ENCODE measurements around the gene NTM. TPM values are rescaled to one million over a fixed set of nuclear protein-coding genes. Genes with fewer than 3 reads are reported as not detected.

NTM gene
- total RNA-seq, 4 donors from 2014 or later, result 1.4 to 2.8 (median 1.7) TPM

DNA sequence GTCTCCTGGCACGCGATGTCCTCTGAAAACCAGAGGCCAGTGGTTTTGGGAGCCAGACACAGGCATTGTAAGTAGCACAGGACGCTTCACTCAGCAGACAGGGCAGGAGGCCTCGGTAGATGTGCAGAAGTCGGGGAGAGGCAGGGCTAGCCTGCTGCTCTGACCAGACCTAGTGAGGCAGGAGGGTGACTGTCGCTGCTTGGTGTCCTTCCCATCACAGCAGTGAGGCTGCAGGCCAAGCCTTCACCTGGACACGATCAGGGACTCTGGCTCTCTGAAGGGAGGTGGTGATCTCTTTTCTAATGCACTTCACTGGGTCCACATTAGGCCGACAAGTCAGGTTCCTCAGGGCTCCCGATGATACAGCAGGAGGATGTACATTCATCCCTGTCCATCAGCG is 583.7 kb downstream of the NTM start:
- DNase-seq, result no peak
- no peak overlapping the region for H3K27ac ChIP-seq

DNA sequence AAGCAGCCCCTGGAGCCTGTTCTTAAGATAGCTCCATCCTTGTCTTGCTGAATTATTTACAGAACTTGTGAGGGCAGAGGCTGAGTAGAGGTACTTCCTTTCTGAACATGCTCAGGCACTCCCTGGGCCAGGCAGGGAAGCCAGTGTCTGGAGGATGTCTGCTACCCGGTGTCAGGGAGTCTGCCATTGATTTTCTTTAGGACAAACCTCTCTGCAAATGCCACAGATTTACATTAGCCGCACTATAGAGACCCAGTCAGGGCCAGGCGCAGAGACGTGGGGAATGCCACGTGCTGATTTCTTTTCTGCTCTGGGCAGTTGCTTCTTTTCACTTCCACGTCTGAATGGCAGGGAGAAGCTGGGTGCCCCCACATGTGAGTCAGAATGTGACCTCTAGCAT is 585.5 kb downstream of the NTM start:
- Histone ChIP-seq H3K27ac (no peak overlapping the region), H3K4me3 (no peak overlapping the region), H3K36me3 (no peaks in the 10 kb centered on the region), H3K27me3 (no peaks in the 10 kb centered on the region), H3K4me1 (no peaks in the 10 kb centered on the region), H3K9me3 (no peaks in the 10 kb centered on the region)
- no peak for DNase-seq
- no peak for TF ChIP-seq CTCF (IDR thresholded peaks at IDR 0.05)
- TF ChIP-seq POLR2A (IDR thresholded peaks at IDR 0.05), result no peak

More for the DNA sequence above, 583.7 kb downstream of the NTM start:
- Histone ChIP-seq H3K36me3 (no peaks in the 10 kb centered on the region), H3K4me3 (no peak overlapping the region), H3K4me1 (no peaks in the 10 kb centered on the region), H3K9me3 (no peaks in the 10 kb centered on the region), H3K27me3 (no peaks in the 10 kb centered on the region)
- TF ChIP-seq CTCF (IDR thresholded peaks at IDR 0.05) (no peak), POLR2A (IDR thresholded peaks at IDR 0.05) (no peak)

DNA sequence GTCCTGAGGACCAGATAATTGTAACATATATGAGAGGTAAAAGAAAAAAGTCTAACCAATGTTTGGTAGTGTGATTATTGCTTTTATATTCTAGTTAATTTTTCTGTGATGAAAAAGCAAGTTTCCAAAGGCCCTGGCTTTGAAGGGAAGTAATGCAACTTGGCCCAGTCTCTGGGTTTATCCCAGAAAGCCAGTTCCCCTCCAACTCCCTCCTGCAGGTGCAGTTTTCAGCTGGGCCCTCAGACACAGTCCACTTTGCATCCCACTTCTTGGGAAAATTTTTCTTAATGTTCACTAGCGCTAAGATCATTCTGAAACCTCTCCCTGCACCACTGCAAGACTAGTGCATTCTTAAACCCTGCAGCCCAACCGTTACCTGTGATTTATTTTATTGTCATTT is 586.8 kb downstream of the NTM start:
- Histone ChIP-seq H3K9me3 (no peaks in the 10 kb centered on the region), H3K27me3 (no peaks in the 10 kb centered on the region), H3K4me3 (no peak overlapping the region), H3K36me3 (no peaks in the 10 kb centered on the region), H3K4me1 (no peaks in the 10 kb centered on the region), H3K27ac (no peak overlapping the region)
- no peak for DNase-seq
- TF ChIP-seq CTCF (IDR thresholded peaks at IDR 0.05) (no peak), POLR2A (IDR thresholded peaks at IDR 0.05) (no peak)

DNA sequence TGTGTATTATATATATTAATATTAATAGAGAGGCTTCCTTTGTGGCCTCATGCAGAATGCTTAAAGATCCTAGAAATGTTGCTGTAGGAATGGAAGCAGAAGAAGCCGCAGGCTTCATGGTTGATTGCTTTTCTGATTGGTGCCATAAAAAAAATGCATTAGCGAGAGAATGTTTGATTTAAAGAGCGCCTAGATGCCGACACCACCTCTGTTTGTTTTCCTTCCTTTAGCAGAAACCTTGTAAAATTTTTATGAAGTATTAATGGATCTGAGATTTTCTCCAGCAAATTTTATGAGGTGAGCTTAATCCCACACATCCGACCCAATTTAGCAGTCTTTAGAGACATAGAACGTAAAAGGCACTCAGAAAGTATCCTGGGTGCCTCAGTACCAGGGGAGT is 587.5 kb downstream of the NTM start:
- Histone ChIP-seq H3K36me3 (no peaks in the 10 kb centered on the region), H3K27ac (no peak overlapping the region), H3K4me1 (no peaks in the 10 kb centered on the region), H3K9me3 (no peaks in the 10 kb centered on the region), H3K4me3 (no peak overlapping the region), H3K27me3 (no peaks in the 10 kb centered on the region)
- TF ChIP-seq CTCF (IDR thresholded peaks at IDR 0.05) (no peak), POLR2A (IDR thresholded peaks at IDR 0.05) (no peak)
- no peak for DNase-seq

DNA sequence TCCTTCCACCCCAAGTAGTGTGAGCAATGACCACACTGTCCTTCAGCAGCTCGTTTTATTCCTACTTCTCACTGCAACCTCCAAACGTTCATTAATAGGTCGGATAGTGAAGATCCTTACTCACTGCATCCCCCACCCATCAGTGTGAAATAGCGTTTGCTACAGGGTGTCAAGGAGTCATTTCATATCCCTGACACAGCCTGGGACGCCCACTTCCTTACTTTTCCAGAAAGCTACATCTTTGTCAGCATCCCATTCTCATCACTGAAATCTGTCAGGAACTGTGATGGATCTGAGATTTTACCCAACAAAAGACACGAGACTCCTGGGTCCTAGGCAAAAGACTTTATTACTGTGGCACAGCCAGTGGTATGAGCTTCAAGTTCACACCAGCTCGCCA is 592.4 kb downstream of the NTM start:
- TF ChIP-seq POLR2A (IDR thresholded peaks at IDR 0.05) (no peak), CTCF (IDR thresholded peaks at IDR 0.05) (no peak)

More for the DNA sequence above, 592.4 kb downstream of the NTM start:
- Histone ChIP-seq H3K9me3 (no peaks in the 10 kb centered on the region), H3K27ac (no peak overlapping the region), H3K4me1 (no peaks in the 10 kb centered on the region), H3K27me3 (no peaks in the 10 kb centered on the region), H3K4me3 (no peak overlapping the region), H3K36me3 (no peaks in the 10 kb centered on the region)
- no peak for DNase-seq

Measured in Peyer's patch (tissue), 4 donors.